Measurements from ENCODE around the gene TSPAN18.

TSPAN18 gene

DNA sequence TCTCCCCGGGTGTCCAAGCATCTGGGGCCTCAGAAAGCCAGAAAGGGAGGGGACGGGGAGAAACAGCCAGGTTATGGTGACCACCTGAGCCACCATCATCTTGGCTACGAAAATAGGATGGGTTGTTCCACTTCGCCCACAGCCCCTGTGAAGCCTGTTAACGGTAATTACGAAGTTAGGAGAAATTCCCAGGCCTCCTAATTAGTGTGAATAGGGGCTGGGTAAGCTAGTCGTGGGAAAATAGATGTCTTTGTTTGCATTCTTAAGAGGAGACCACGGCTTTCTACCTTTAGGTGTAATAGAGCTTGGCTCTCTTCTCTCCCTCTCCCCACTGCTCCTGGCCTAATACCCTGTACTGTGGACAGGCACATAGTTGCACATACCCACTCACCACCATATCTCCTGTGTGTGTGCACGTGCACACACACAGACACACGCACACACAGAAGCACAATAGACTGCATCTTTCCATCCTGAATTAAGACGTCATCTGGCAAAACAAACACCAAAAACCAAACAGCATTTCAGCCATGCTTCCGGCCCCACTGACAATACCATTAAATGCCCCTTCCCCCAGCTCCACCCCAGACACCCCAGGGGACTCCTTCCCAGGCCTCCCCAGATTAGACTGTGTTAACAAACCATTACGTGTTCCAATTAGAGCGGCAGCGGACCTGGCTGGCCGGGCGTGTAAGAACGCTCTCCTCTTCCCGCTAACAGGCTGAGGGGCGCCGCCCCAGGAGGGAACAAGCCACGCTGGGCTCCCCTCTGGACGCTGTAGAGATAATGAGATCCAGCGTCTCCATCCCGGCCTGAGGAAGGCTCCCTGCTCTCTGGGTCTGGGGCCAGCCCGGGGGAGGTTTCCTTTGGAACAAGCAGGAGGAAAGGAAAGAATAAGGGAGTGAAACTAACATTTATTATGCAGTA, 151.1 kb downstream of the TSPAN18 start:
- no peaks in the 10 kb centered on the region; the same call in 1 of the 2 replicates for H3K27me3 ChIP-seq (replicated peaks; ENCODE audit: control insufficient read depth, insufficient read depth, low read length)
- no peaks in the 10 kb centered on the region for H3K36me3 ChIP-seq (ENCODE audit: control insufficient read depth, insufficient read depth, low read length)
- TF ChIP-seq CTCF (IDR thresholded peaks at IDR 0.05; ENCODE audit: insufficient read depth, low read length, poor library complexity, severe bottlenecking): no peak
- H3K4me3 ChIP-seq (replicated peaks; ENCODE audit: low read depth, low read length): no peak overlapping the region
- DNase-seq (ENCODE audit: extremely low read depth, insufficient read length): no peak

DNA sequence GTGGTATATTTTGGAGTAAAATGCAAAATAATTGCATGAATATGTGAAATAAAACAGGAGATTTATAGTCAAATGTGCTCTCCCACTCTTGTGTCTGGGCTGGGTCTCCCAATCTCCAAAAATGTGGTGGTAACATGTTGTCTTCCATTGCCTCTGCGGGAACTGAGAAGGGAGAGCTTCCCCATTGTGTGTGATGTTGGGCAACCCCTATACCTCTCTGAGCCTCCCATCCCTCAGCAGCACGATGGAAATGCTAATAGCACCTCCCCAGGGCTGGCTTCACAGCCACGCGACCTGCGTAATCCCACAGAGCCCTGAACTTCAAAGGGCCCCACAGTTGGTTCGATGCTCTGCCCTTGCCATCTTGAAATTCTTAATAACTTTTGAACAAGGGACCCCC, 151.9 kb downstream of the TSPAN18 start:
- H3K27me3 ChIP-seq (replicated peaks; ENCODE audit: control insufficient read depth, insufficient read depth, low read length): no peaks in the 10 kb centered on the region; the same call in 1 of the 2 replicates
- H3K36me3 ChIP-seq (ENCODE audit: control insufficient read depth, insufficient read depth, low read length): no peaks in the 10 kb centered on the region
- no peak for DNase-seq (ENCODE audit: extremely low read depth, insufficient read length)
- no peak for TF ChIP-seq CTCF (IDR thresholded peaks at IDR 0.05; ENCODE audit: insufficient read depth, low read length, poor library complexity, severe bottlenecking)
- no peak overlapping the region for H3K4me3 ChIP-seq (replicated peaks; ENCODE audit: low read depth, low read length)

- DNase-seq (ENCODE audit: extremely low read depth, insufficient read length): no peak
- H3K27me3 ChIP-seq (replicated peaks; ENCODE audit: control insufficient read depth, insufficient read depth, low read length): no peaks in the 10 kb centered on the region; the same call in none of the 2 replicates
- no peaks in the 10 kb centered on the region for H3K36me3 ChIP-seq (ENCODE audit: control insufficient read depth, insufficient read depth, low read length)
- H3K4me3 ChIP-seq (replicated peaks; ENCODE audit: low read depth, low read length): no peak overlapping the region
- TF ChIP-seq CTCF (IDR thresholded peaks at IDR 0.05; ENCODE audit: insufficient read depth, low read length, poor library complexity, severe bottlenecking): no peak
These were observed 152.7 kb downstream of the TSPAN18 start for GRCh38 chr11:44879432-44879831.

DNA sequence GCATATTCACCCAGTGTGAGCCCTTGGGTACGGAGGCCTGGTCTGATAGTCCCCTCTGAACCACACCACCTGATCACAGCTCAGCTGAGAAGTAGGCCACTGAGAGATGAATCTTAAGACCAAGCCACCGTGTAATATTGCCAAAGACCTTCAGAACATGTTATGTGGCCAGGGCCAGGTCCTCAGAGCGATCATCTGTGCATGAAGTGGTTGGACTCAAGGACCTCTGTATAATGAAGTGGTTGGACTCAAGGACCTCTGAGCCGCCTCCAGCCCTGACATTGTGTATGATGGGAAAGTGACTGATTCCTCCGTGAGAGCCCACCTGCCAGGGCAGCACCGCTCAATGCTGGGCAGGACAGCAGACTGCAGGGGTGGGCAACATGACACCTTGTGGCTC, 153.7 kb downstream of the TSPAN18 start:
- no peak for TF ChIP-seq CTCF (IDR thresholded peaks at IDR 0.05; ENCODE audit: insufficient read depth, low read length, poor library complexity, severe bottlenecking)
- no peaks in the 10 kb centered on the region for H3K36me3 ChIP-seq (ENCODE audit: control insufficient read depth, insufficient read depth, low read length)
- H3K4me3 ChIP-seq (replicated peaks; ENCODE audit: low read depth, low read length): no peak overlapping the region
- DNase-seq (ENCODE audit: extremely low read depth, insufficient read length): no peak
- H3K27me3 ChIP-seq (replicated peaks; ENCODE audit: control insufficient read depth, insufficient read depth, low read length): no peaks in the 10 kb centered on the region; the same call in none of the 2 replicates

- Histone ChIP-seq H3K36me3 (ENCODE audit: control insufficient read depth, insufficient read depth, low read length) (no peaks in the 10 kb centered on the region), H3K27me3 (replicated peaks; ENCODE audit: control insufficient read depth, insufficient read depth, low read length) (no peaks in the 10 kb centered on the region; the same call in none of the 2 replicates), H3K4me3 (replicated peaks; ENCODE audit: low read depth, low read length) (no peak overlapping the region)
- no peak for TF ChIP-seq CTCF (IDR thresholded peaks at IDR 0.05; ENCODE audit: insufficient read depth, low read length, poor library complexity, severe bottlenecking)
- DNase-seq (ENCODE audit: extremely low read depth, insufficient read length): no peak
These were observed 154.2 kb downstream of the TSPAN18 start for GRCh38 chr11:44880953-44881352.

All from GM06990 (cell line).